Brain microvascular endothelial cell (primary cell): Measurements from ENCODE around the gene LAP3.

Source experiments
- DNase-seq: peaks from one replicate; pipeline ENCODE4 v3.0.0-alpha.2; 2020
- H3K27ac ChIP-seq: fragments of 250-450 bp; sonication (Bioruptor Pico); 2 replicates; pipeline ENCODE4 v1.5.1; 2020; ENCODE audit warnings: mild to moderate bottlenecking, moderate library complexity
- H3K27me3 ChIP-seq: fragments of 250-450 bp; sonication (Bioruptor Pico); replicated peaks from 2 replicates; pipeline ENCODE4 v1.5.1; 2020; ENCODE audit warnings: mild to moderate bottlenecking
- H3K36me3 ChIP-seq: fragments of 250-450 bp; sonication (Bioruptor Pico); replicated peaks from 2 replicates; pipeline ENCODE4 v1.5.1; 2020; ENCODE audit warnings: mild to moderate bottlenecking
- H3K4me3 ChIP-seq: 2 replicates; pipeline ENCODE4 v1.5.1; 2011; ENCODE audit warnings: low read depth, mild to moderate bottlenecking, control low read depth, low read length, moderate library complexity
- in situ Hi-C: cut with HindIII; loops from 2 replicates; pipeline ENCODE4 v1.10.0; 2017; ENCODE audit warnings: low sequenced_read_pairs, low pct_ligation_motif_present
- TF ChIP-seq, protein P1 (sequence below): IDR thresholded peaks from 2 replicates; pipeline ENCODE4 v1.5.1; 2011; ENCODE audit warnings: low read depth, mild to moderate bottlenecking, moderate library complexity, low read length, control low read depth, inconsistent platforms; ENCODE audit errors: missing control alignments

The LAP3 gene

DNA sequence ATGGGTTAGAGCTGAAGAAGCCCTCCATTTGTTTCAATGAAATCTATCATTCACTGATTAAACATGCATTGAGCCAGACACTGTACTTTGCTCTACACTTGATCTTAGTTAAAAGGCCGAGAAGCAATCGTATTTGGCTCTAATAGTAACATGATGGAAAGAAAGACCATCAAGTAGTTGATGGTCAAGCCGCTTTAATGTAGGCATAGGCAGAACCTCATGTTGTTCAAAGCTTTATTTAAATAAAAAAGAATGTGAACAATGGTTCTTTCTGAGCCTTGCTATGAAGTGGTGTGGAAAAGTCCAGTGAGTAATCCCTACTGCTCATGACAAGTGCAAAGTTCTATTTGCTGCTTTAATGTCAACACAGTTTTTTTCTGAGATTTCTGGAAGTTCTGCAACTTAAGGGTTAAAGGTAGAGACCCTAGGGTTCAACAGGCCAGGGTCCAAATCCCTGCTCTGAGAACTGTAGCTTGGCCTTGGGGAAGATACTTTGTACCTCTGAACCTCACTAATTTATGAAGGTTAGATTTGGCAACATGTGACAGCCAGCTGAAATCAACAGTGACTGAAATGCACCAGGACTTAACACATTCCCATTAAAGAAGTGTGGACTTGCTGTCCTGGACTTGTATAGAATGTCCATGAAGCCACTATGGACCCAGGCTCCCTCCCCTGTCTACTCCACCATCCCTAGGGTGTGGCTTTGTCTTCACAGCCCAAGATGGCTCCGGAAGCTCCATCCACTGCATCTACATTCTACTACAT, 17.9 kb upstream of the LAP3 start:
- no peaks in the 10 kb centered on the region for H3K36me3 ChIP-seq
- TF ChIP-seq, protein P1, sequence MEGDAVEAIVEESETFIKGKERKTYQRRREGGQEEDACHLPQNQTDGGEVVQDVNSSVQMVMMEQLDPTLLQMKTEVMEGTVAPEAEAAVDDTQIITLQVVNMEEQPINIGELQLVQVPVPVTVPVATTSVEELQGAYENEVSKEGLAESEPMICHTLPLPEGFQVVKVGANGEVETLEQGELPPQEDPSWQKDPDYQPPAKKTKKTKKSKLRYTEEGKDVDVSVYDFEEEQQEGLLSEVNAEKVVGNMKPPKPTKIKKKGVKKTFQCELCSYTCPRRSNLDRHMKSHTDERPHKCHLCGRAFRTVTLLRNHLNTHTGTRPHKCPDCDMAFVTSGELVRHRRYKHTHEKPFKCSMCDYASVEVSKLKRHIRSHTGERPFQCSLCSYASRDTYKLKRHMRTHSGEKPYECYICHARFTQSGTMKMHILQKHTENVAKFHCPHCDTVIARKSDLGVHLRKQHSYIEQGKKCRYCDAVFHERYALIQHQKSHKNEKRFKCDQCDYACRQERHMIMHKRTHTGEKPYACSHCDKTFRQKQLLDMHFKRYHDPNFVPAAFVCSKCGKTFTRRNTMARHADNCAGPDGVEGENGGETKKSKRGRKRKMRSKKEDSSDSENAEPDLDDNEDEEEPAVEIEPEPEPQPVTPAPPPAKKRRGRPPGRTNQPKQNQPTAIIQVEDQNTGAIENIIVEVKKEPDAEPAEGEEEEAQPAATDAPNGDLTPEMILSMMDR, result no peak
- no peak for DNase-seq
- no peak overlapping the region for H3K4me3 ChIP-seq
- in situ Hi-C loops, result no loop called here
- no peaks in the 10 kb centered on the region for H3K27me3 ChIP-seq
- no peak overlapping the region for H3K27ac ChIP-seq

DNA sequence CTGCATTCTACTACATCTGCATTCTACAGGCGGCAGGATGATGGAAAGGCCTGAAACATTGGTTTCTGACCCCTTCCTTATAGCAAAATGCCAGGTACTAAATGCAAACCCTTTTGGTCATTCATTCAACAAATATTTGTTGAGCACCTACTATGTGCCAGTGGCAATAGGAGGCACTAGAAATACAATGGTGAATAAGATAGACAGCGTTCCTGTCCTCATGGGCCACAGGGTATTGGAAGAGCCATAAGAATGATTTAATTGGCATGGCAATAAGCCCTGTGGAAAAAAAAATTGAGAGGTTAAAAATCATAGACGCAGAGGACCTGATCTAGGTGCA, 17.3 kb upstream of the LAP3 start:
- in situ Hi-C loops, result no loop called here
- TF ChIP-seq, protein P1, result no peak
- Histone ChIP-seq H3K36me3 (no peaks in the 10 kb centered on the region), H3K4me3 (no peak overlapping the region), H3K27me3 (no peaks in the 10 kb centered on the region), H3K27ac (no peak overlapping the region)
- DNase-seq, result no peak

DNA sequence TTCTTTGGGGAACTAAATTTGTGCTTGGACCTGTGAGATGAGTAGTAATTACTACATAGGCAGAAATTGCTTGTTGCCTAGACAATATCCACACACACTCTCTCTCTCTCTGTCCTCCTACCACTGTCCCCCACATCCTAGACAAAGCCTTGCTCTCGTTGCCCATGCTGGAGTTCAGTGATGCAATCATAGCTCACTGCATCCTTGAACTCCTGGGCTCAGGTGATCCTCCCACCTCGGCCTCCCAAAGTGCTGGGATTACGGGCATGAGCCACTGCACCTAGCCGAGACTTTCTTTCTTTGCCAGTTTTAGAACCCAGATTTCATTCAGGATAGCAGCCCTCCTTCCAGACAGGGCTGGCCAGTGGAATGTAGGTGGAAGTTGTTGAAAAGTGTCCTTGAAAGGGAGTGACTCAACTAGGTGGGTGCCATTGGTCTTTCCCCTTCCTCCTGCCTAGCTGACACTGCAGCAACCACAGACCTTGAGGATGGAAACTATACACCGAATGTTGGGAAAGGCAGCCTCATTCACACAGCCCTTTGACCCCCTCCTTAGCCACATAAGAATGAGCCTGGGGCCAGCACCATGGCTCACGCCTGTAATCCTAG, 16.8 kb upstream of the LAP3 start:
- Histone ChIP-seq H3K4me3 (no peak overlapping the region), H3K36me3 (no peaks in the 10 kb centered on the region), H3K27ac (no peak overlapping the region), H3K27me3 (no peaks in the 10 kb centered on the region)
- DNase-seq, result no peak
- TF ChIP-seq, protein P1, result no peak
- in situ Hi-C loops, result no loop called here

DNA sequence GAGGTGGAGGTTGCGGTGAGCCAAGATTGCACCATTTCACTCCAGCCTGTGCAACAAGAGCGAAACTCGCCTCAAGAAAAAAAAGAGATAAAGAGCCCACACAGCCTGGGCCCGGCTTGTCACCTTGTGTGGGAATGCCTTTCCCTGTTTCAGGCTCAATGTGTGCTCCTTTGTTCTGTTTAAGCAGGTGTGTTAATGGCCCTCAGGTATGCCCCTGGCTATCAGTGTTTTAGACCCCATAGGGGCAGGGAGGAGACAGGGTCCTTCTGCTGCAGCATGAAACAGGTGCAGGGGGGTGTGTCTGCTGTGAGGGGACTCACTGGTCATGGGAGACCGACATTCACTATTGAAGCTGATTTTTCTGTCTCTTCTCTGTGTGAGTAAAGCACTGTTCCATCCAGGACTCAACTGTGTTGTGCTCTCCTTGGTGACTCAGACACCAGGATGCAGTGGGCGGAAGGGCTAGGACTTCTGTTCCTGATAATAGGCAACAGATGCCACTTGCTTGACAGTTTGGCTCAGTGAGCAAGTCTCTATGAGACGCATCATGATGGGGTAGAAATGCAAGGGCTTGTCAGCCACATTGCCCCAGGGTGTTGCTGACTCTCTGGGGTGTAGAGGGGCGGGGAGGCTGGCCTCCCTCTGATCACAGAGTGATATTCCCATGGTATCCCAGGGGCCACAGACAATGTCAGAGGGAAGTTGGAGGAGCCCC, 15.6 kb upstream of the LAP3 start:
- Histone ChIP-seq H3K36me3 (no peaks in the 10 kb centered on the region), H3K4me3 (no peak overlapping the region), H3K27ac (no peak overlapping the region), H3K27me3 (no peaks in the 10 kb centered on the region)
- DNase-seq, result peak; percentile 61
- TF ChIP-seq, protein P1, result no peak
- in situ Hi-C loops, result no loop called here

DNA sequence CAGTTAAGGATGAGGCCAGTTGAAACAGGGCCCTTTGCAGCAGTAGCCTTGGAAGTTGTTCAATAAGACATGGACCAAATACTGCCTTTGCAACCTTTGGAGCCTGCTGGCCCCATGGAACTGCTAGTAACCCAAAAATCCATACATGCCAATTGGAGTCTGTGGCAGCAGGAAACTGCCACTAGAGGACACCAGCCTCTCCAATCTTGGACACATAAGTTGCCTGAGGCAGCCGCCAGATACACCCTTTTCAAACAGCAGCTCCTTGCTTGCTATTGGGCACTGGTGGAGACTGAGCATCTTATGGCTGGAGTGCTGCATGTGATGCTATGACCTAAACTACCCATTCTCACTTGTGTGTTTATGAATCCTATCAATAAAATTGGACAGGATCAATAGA, 14.8 kb upstream of the LAP3 start:
- no peak overlapping the region for H3K4me3 ChIP-seq
- in situ Hi-C loops, result no loop called here
- H3K36me3 ChIP-seq, result no peaks in the 10 kb centered on the region
- no peak overlapping the region for H3K27ac ChIP-seq
- DNase-seq, result no peak
- TF ChIP-seq, protein P1, result peak; percentile 29
- H3K27me3 ChIP-seq, result no peaks in the 10 kb centered on the region
